H9 (cell line): ENCODE measurements around the gene RPE65. TPM values are rescaled to one million over a fixed set of nuclear protein-coding genes. Genes with fewer than 3 reads are reported as not detected.

Experiments
- DNase-seq: peaks from one replicate; pipeline ENCODE4 v3.0.0-alpha.2; 2017
- H2AFZ ChIP-seq: one replicate; pipeline ENCODE4 v1.6.1; 2013; ENCODE audit warnings: mild to moderate bottlenecking, low read length, control low read depth, moderate library complexity
- H2AK5ac ChIP-seq: 2 replicates; pipeline ENCODE4 v1.6.1; 2013; ENCODE audit warnings: low read length, control low read depth, mixed read lengths; ENCODE audit not compliant: insufficient read length
- H2BK120ac ChIP-seq: one replicate; pipeline ENCODE4 v1.6.1; 2013; ENCODE audit warnings: low read depth, mild to moderate bottlenecking, low read length, control low read depth, inconsistent platforms; ENCODE audit not compliant: poor library complexity, severe bottlenecking
- H2BK12ac ChIP-seq: 2 replicates; pipeline ENCODE4 v1.6.1; 2013; ENCODE audit warnings: low read length, control low read depth, mixed read lengths, low read depth; ENCODE audit not compliant: insufficient read length
- H2BK15ac ChIP-seq: 2 replicates; pipeline ENCODE4 v1.6.1; 2013; ENCODE audit warnings: low read depth, low read length, control low read depth
- H2BK20ac ChIP-seq: one replicate; pipeline ENCODE4 v1.6.1; 2013; ENCODE audit warnings: low read depth, mild to moderate bottlenecking, low read length, control low read depth, inconsistent platforms; ENCODE audit not compliant: poor library complexity, severe bottlenecking
- H2BK5ac ChIP-seq: 2 replicates; pipeline ENCODE4 v1.6.1; 2013; ENCODE audit warnings: low read length, control low read depth, mixed read lengths; ENCODE audit not compliant: insufficient read length
- H3K14ac ChIP-seq: 2 replicates; pipeline ENCODE4 v1.6.1; 2013; ENCODE audit warnings: low read length, control low read depth; ENCODE audit not compliant: insufficient read depth
- H3K18ac ChIP-seq: 2 replicates; pipeline ENCODE4 v1.6.1; 2013; ENCODE audit warnings: low read depth, mild to moderate bottlenecking, mixed read lengths, low read length, control low read depth; ENCODE audit not compliant: insufficient read length
- H3K23ac ChIP-seq: 2 replicates; pipeline ENCODE4 v1.6.1; 2013; ENCODE audit warnings: low read length, control low read depth, mixed read lengths, low read depth; ENCODE audit not compliant: insufficient read length
- H3K23me2 ChIP-seq: 2 replicates; pipeline ENCODE4 v1.6.1; 2013; ENCODE audit warnings: low read depth, mild to moderate bottlenecking, mixed read lengths, low read length, control low read depth; ENCODE audit not compliant: insufficient read length, poor library complexity, severe bottlenecking
- H3K27ac ChIP-seq: 2 replicates; pipeline ENCODE4 v1.5.1; 2013; ENCODE audit warnings: low read length, control low read depth, mixed read lengths, low read depth; ENCODE audit not compliant: insufficient read length
- H3K27me3 ChIP-seq: 2 replicates; pipeline ENCODE4 v1.6.1; 2013; ENCODE audit warnings: low read length, control low read depth, inconsistent platforms; ENCODE audit not compliant: insufficient read depth
- H3K4ac ChIP-seq: 2 replicates; pipeline ENCODE4 v1.6.1; 2013; ENCODE audit warnings: low read depth, mild to moderate bottlenecking, control low read depth, inconsistent platforms, low read length, moderate library complexity
- H3K4me1 ChIP-seq: 2 replicates; pipeline ENCODE4 v1.6.1; 2013; ENCODE audit warnings: low read length, control low read depth, inconsistent platforms; ENCODE audit not compliant: insufficient read depth
- H3K4me2 ChIP-seq: 2 replicates; pipeline ENCODE4 v1.6.1; 2013; ENCODE audit warnings: low read length, control low read depth, mixed read lengths; ENCODE audit not compliant: insufficient read length, insufficient read depth
- H3K56ac ChIP-seq: 2 replicates; pipeline ENCODE4 v1.6.1; 2013; ENCODE audit warnings: low read depth, mild to moderate bottlenecking, mixed read lengths, low read length, control low read depth; ENCODE audit not compliant: insufficient read length
- H3K79me1 ChIP-seq: 2 replicates; pipeline ENCODE4 v1.6.1; 2013; ENCODE audit warnings: low read depth, mild to moderate bottlenecking, moderate library complexity, low read length, control low read depth, inconsistent platforms; ENCODE audit not compliant: insufficient read depth, poor library complexity, severe bottlenecking
- H3K79me2 ChIP-seq: 2 replicates; pipeline ENCODE4 v1.6.1; 2013; ENCODE audit warnings: low read length, control low read depth, inconsistent platforms; ENCODE audit not compliant: insufficient read depth
- H3K9ac ChIP-seq: 2 replicates; pipeline ENCODE4 v1.6.1; 2013; ENCODE audit warnings: low read length, control low read depth, mixed read lengths; ENCODE audit not compliant: insufficient read length; ENCODE audit errors: extremely low read depth
- H3K9me3 ChIP-seq: one replicate; pipeline ENCODE4 v1.6.1; 2013; ENCODE audit warnings: low read depth, low read length, inconsistent platforms; ENCODE audit not compliant: control insufficient read depth
- H3T11ph ChIP-seq: one replicate; pipeline ENCODE4 v1.6.1; 2013; ENCODE audit warnings: mild to moderate bottlenecking, low read length, control low read depth, inconsistent platforms
- H4K20me1 ChIP-seq: one replicate; pipeline ENCODE4 v1.6.1; 2013; ENCODE audit not compliant: control insufficient read depth, insufficient read length, insufficient read depth
- H4K5ac ChIP-seq: 2 replicates; pipeline ENCODE4 v1.6.1; 2013; ENCODE audit warnings: low read depth, mild to moderate bottlenecking, mixed read lengths, low read length, control low read depth; ENCODE audit not compliant: insufficient read length
- H4K8ac ChIP-seq: replicated peaks from 2 replicates; pipeline ENCODE4 v1.6.1; 2013; ENCODE audit warnings: low read length, control low read depth, mixed read lengths, low read depth; ENCODE audit not compliant: insufficient read length
- H4K91ac ChIP-seq: 2 replicates; pipeline ENCODE4 v1.6.1; 2013; ENCODE audit warnings: low read depth, mild to moderate bottlenecking, moderate library complexity, mixed read lengths, low read length, control low read depth; ENCODE audit not compliant: insufficient read length
- H3K27ac Mint-ChIP-seq, 3 experiments: 2 replicates in 2 of 3; 3 replicates in 1 of 3; pipeline ENCODE4 v1.8.0; 2020 to 2021; ENCODE audit warnings: mixed read lengths in 3 of 3, mild to moderate bottlenecking in 1 of 3, moderate library complexity in 1 of 3
- H3K27me3 Mint-ChIP-seq: 2 replicates; pipeline ENCODE4 v1.8.0; 2021; ENCODE audit warnings: low read depth, mild to moderate bottlenecking, moderate library complexity, mixed read lengths
- H3K36me3 Mint-ChIP-seq, 3 experiments: 2 replicates in 2 of 3; 3 replicates in 1 of 3; pipeline ENCODE4 v1.8.0; 2020 to 2021; ENCODE audit warnings: low read depth in 3 of 3, mixed read lengths in 3 of 3; ENCODE audit not compliant: insufficient read depth in 1 of 3
- H3K4me1 Mint-ChIP-seq, 2 experiments: 2 replicates each; pipeline ENCODE4 v1.8.0; 2020; ENCODE audit warnings: mixed read lengths in 2 of 2
- H3K4me3 Mint-ChIP-seq, 2 experiments: 2 replicates in 1 of 2; 3 replicates in 1 of 2; pipeline ENCODE4 v1.8.0; 2020 to 2021; ENCODE audit warnings: mild to moderate bottlenecking in 2 of 2, mixed read lengths in 2 of 2, moderate library complexity in 1 of 2
- H3K9me3 Mint-ChIP-seq, 2 experiments: 2 replicates in 1 of 2; 3 replicates in 1 of 2; pipeline ENCODE4 v1.8.0; 2020; ENCODE audit warnings: mild to moderate bottlenecking in 2 of 2, mixed read lengths in 2 of 2, moderate library complexity in 1 of 2
- CTCF ChIP-seq: fragments of 200-600 bp; sonication (generic); conservative IDR thresholded peaks from 3 replicates; pipeline ENCODE4 v1.8.0; 2021; ENCODE audit warnings: antibody characterized with exemption, mild to moderate bottlenecking
- WGBS: extraction: QIAGEN DNeasy Blood & Tissue Kit; methylation state at CpG from one replicate; pipeline ENCODE4 v1.1.7; 2013; ENCODE audit warnings: missing lambda C conversion rate, low lambda C conversion rate, mixed read lengths; ENCODE audit not compliant: insufficient read length; ENCODE audit errors: extremely low coverage; 5-methylcytosine and 5-hydroxymethylcytosine counted together
- total RNA-seq: library from RNA; stranded (reverse); gene quantifications from 2 replicates; pipeline ENCODE4 v1.2.1, GENCODE V29; 2021

RPE65 gene
- total RNA-seq, 1 experiment from 2014 or later, result not detected

GRCh38 chr1:68409426-68409825 lies 40.3 kb downstream of the RPE65 start:
- DNase-seq, result no peak
- Histone ChIP-seq H4K5ac (no peak overlapping the region), H2AFZ (no peak overlapping the region), H2BK20ac (no peak overlapping the region), H2BK5ac (no peak overlapping the region), H4K20me1 (no peaks in the 10 kb centered on the region), H3K18ac (no peak overlapping the region), H3K4ac (no peak overlapping the region), H3K79me2 (no peaks in the 10 kb centered on the region), H2AK5ac (no peak overlapping the region), H2BK120ac (no peak overlapping the region), H2BK12ac (no peak overlapping the region), H3T11ph (no peak overlapping the region), H3K14ac (no peak overlapping the region), H4K91ac (no peak overlapping the region), H3K27me3 (no peaks in the 10 kb centered on the region), H3K56ac (no peak overlapping the region), H3K27ac (no peak overlapping the region), H2BK15ac (no peak overlapping the region), H3K79me1 (no peaks in the 10 kb centered on the region), H3K9me3 (no peaks in the 10 kb centered on the region), H3K4me2 (no peak overlapping the region), H4K8ac (no peak overlapping the region), H3K9ac (no peak overlapping the region), H3K4me1 (no peaks in the 10 kb centered on the region), H3K23me2 (no peaks in the 10 kb centered on the region), H3K23ac (no peak overlapping the region)
- Mint-ChIP-seq H3K4me1 (no peaks in the 10 kb centered on the region), H3K4me3 (no peak overlapping the region), H3K36me3 (no peaks in the 10 kb centered on the region), H3K27ac (no peak overlapping the region), H3K27me3 (no peaks in the 10 kb centered on the region), H3K9me3 (no peaks in the 10 kb centered on the region)
- TF ChIP-seq CTCF, result no peak
- WGBS, result no CpG with 5 or more reads among the region's 2 CpGs
